ENCODE results near the gene TMSB10.
A peak's percentile ranks its signal among the peaks of the same experiment; 100 is the strongest.
"Not testable (repeated sequence)": the region's sequence is repeated elsewhere in the genome, so short reads cannot be mapped to it uniquely, and the experiment has no call there.

Gene TMSB10

DNA sequence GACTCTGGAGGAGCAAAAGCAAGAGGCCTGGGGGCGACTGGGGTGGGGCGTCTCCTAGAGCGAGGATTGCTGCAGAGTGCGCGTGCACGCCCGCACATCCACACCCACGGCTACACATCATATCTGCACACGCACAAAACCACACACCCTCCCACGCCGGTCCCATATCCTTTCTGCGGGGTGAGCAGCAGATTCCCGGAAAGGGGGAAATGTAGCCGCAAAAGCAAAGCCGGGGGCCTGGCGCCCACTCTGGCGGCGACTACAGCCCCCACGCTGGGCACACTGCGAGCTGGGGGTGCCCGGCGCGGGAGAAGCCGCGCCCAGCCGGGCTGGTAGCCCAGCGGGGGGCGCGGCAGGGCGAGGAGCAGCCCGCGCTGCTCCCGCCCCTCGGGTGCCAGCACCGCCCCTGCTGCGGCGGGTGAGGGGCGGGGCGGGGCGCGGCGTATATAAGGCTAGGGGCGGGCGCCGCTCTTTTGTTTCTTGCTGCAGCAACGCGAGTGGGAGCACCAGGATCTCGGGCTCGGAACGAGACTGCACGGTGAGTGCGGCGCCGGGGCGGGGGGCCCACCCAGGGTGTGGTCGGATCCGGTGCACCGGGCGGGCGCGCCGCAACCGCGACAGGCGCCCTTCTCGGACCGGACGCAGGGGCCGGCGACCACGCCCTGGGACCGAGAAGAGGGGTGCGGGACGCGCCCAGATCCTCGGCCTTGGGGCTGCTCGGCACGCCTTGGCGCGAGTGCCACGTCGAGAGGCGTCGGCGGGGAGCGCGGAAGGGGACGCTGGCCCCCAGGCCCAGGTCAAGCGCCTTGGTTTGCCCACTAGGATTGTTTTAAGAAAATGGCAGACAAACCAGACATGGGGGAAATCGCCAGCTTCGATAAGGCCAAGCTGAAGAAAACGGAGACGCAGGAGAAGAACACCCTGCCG lies at the start of gene TMSB10:
TSS of gene TMSB10 (plus strand) at position 476 of the 927 bp plus-strand sequence.
- H3K36me3 ChIP-seq (ENCODE audit: insufficient read depth, low read length) = no peaks in the 10 kb centered on the region; the same call in none of the 2 replicates
- H3K9ac ChIP-seq (ENCODE audit: low read depth, low read length) = peak within 1 kb of the TSS; percentile 88
- H3K9me3 ChIP-seq (ENCODE audit: control insufficient read depth, insufficient read depth, low read length) = no peaks in the 10 kb centered on the region
- H3K4me1 ChIP-seq (ENCODE audit: insufficient read depth, low read length) = peaks cover 10% of the 10 kb centered on the region

DNA sequence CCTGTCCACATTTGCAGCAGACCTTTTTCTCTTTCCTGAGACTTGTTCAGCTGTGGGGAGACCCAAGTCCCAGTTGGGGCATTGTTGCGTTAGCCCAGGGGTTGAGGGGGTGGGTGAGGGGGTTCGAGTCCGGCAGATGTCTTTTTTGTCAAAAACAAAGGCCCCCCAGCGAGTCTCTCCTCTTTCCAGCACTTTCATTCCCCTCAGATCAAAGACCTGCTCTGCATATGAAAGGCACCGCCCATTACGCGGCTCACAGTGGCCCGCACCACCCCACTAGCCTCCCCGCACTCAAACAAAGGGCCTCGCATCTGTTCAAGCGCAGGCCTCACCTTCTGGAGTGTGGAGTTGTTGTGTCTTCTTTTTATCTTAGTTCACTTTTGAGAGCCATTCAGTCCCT lies 49.7 kb upstream of the TMSB10 start:
- no peaks in the 10 kb centered on the region for H3K36me3 ChIP-seq (ENCODE audit: insufficient read depth, low read length)

DNA sequence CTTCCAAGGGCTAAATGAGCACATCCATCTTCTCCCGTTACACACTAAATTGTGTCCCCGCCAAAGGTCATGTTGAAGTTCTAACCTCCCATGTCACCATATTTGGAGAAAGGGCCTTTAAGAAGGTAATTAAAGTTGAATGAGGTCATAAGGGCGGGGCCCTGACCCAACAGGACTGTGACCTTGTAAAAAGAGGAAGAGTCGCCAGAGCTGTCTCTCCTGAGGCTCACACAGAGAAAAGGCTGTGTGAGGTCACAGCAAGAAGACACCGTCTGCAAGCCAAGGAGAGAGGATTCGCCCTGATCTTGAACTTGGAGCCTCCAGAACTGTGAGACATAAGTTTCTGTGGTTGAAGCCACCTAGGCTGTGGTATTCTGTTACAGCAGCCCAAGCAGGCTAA lies 48.7 kb upstream of the TMSB10 start:
- Histone ChIP-seq H3K9me3 (ENCODE audit: control insufficient read depth, insufficient read depth, low read length) (no peaks in the 10 kb centered on the region), H3K36me3 (ENCODE audit: insufficient read depth, low read length) (no peaks in the 10 kb centered on the region)

More for the DNA sequence above, 49.7 kb upstream of the TMSB10 start:
- H3K9ac ChIP-seq (ENCODE audit: low read depth, low read length) = no peak overlapping the region
- H3K9me3 ChIP-seq (ENCODE audit: control insufficient read depth, insufficient read depth, low read length) = no peaks in the 10 kb centered on the region
- peaks cover 23% of the 10 kb centered on the region for H3K4me1 ChIP-seq (ENCODE audit: insufficient read depth, low read length)

DNA sequence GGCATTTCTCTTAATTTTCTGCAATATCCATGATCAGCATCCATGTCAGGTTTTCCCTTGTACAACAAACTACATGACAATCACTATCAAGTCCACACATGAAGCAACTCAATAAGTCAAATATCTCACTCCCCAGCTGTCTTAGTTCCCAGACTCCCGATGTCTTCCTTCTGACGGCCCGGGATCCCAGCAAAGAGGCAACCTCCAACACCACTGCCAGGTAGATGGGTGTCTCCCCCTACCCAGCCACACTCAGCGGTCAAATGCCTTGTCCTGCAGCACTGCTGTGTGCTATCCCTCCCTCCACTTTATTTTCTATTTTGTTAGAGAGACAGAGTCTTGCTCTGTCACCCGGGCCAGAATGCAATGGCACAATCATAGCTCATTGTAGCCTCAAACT lies 47.9 kb upstream of the TMSB10 start:
- Histone ChIP-seq H3K9ac (ENCODE audit: low read depth, low read length) (no peak overlapping the region), H3K4me1 (ENCODE audit: insufficient read depth, low read length) (peaks cover 23% of the 10 kb centered on the region), H3K9me3 (ENCODE audit: control insufficient read depth, insufficient read depth, low read length) (no peaks in the 10 kb centered on the region), H3K36me3 (ENCODE audit: insufficient read depth, low read length) (no peaks in the 10 kb centered on the region)

More for the DNA sequence above, 48.7 kb upstream of the TMSB10 start:
- H3K9ac ChIP-seq (ENCODE audit: low read depth, low read length) = no peak overlapping the region
- H3K4me1 ChIP-seq (ENCODE audit: insufficient read depth, low read length) = peaks cover 23% of the 10 kb centered on the region

DNA sequence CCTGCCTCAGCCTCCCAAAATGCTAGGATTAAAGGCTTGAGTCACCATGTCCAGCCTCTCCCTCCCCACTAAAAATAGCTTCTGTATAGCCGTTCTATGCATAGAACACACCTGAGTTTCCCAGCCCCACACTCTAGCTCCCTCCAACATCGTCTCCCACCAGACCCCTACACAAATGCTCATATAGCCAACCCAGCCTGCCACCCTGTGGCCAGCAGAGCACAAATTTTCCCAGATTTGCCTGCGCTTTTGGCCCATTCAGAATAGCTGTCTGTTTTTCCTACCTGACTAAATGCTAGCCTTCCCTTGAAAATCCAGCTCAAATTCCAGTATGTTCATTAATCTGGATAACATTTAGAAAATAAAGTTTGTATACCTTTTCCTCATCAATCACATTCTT lies 47.3 kb upstream of the TMSB10 start:
- H3K4me1 ChIP-seq (ENCODE audit: insufficient read depth, low read length) = peaks cover 23% of the 10 kb centered on the region
- H3K9ac ChIP-seq (ENCODE audit: low read depth, low read length) = no peak overlapping the region
- H3K36me3 ChIP-seq (ENCODE audit: insufficient read depth, low read length) = no peaks in the 10 kb centered on the region
- no peaks in the 10 kb centered on the region for H3K9me3 ChIP-seq (ENCODE audit: control insufficient read depth, insufficient read depth, low read length)

DNA sequence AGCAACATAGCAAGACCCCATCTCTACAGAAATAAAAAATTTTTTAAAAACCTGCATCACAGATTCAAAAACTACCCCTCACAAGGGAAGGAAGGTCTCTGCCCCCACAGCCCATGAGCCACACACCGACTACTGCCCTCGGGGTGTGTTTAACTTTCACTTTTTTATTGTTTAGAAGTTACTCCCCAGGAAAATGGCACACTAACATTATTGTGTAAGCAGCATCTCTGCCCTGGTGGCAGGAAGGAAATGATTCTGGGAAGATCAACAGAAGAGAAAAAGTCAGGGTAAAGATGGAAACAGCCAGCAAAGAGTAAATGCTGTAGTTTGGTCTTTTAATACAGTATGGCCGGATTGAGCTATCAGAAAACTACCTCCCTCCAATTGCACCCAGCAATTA lies 46.5 kb upstream of the TMSB10 start:
- no peaks in the 10 kb centered on the region for H3K9me3 ChIP-seq (ENCODE audit: control insufficient read depth, insufficient read depth, low read length)
- H3K4me1 ChIP-seq (ENCODE audit: insufficient read depth, low read length) = peaks cover 23% of the 10 kb centered on the region
- H3K36me3 ChIP-seq (ENCODE audit: insufficient read depth, low read length) = no peaks in the 10 kb centered on the region
- H3K9ac ChIP-seq (ENCODE audit: low read depth, low read length) = no peak overlapping the region

DNA sequence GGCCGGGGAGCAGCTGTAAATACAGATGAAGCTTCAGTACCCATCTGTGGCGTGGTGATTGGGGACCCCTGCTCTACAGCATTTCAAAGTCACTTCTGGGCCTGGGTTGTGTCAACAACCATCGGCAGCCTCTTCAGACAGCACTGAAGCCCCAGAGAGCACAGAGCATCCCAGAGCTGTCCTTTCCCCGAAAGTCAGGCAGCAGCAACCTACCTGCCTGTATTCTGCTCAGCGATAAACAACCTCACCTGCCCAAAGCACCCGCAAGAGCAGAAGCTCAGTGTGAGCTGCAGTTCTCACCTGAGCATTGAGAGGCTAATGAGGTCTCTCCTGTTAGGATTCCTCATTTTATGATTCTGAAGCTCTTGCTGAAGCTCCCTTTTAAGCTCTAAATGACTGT lies 43.9 kb upstream of the TMSB10 start:
- H3K36me3 ChIP-seq (ENCODE audit: insufficient read depth, low read length) = no peaks in the 10 kb centered on the region
- no peaks in the 10 kb centered on the region for H3K9me3 ChIP-seq (ENCODE audit: control insufficient read depth, insufficient read depth, low read length)
- 0 out of 2 replicates have a peak, but pooled peaks cover 6% of the 10 kb centered on the region for H3K4me1 ChIP-seq (ENCODE audit: insufficient read depth, low read length)
- H3K9ac ChIP-seq (ENCODE audit: low read depth, low read length) = no peak overlapping the region

DNA sequence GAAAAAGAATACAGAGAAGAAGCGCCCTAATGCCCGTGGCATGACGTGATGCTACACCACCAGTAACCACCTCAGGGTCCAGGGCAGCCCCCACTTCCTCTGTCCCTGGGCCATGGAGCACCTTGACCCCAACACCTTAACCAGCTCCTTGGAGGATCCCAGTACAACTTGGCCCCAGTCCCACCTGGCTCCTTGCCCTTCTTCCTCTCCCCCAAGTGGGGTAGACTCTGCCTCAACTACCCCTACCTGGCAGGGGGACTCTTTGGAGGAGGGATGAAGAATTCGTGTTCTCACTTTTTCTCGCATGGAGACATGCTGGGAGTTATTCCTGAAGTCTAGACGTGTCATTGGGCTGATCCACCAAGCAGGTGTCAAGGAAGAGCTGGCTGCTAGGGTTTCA lies 43.5 kb upstream of the TMSB10 start:
- Histone ChIP-seq H3K36me3 (ENCODE audit: insufficient read depth, low read length) (no peaks in the 10 kb centered on the region), H3K9me3 (ENCODE audit: control insufficient read depth, insufficient read depth, low read length) (no peaks in the 10 kb centered on the region), H3K9ac (ENCODE audit: low read depth, low read length) (no peak overlapping the region), H3K4me1 (ENCODE audit: insufficient read depth, low read length) (0 out of 2 replicates have a peak, but pooled peaks cover 2% of the 10 kb centered on the region)

DNA sequence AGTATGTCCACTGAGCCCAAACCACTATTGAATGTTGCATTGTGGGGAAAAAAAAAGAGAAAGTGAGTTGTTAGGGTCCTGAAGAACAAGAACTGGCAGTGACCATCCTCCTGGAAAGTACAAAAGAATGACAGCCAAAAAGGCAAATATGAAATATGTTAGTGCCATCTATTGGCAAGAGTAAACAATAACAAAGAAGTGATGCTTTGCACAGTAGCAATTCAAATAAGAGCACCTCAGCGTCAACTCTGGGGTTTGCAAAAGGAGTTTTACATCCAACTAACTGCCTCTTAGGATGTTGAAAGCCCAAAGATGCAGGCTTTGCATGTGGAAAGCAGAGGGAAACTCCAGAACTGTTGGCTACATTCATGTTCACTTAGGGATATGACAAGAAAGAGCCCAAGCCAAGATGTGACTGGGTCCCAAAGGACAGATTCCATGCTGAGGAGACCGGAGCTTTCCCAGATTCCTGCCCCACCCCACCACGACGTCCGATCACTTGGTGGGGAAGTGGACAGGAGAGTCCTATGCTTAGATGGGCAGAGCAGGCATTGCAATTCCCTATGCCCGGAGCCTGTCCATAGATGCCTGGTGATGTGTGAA lies 40.2 kb upstream of the TMSB10 start:
- H3K9ac ChIP-seq (ENCODE audit: low read depth, low read length) = no peak overlapping the region
- no peaks in the 10 kb centered on the region for H3K9me3 ChIP-seq (ENCODE audit: control insufficient read depth, insufficient read depth, low read length)
- H3K36me3 ChIP-seq (ENCODE audit: insufficient read depth, low read length) = no peaks in the 10 kb centered on the region
- no peaks in the 10 kb centered on the region for H3K4me1 ChIP-seq (ENCODE audit: insufficient read depth, low read length)

DNA sequence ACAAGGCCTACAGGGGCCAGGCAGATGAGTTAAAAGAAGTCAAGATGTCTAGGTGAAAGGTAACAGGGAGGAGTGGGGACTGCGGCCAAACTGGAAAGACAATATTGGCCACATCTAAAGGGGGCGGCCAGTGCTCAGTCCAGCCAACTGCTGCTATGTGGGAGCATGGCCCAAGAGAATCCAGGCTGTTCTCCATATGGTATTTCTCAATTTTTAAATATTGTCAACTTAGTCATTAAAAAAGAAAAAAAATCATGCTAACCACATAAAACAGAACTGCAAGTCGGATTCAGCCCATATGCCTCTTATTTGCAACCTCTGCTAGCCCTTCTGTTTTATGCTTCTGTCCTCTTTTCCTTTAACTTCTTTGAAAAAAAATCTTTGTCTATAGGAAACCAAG lies 39.3 kb upstream of the TMSB10 start:
- no peaks in the 10 kb centered on the region for H3K4me1 ChIP-seq (ENCODE audit: insufficient read depth, low read length)
- H3K9me3 ChIP-seq (ENCODE audit: control insufficient read depth, insufficient read depth, low read length) = no peaks in the 10 kb centered on the region
- no peaks in the 10 kb centered on the region for H3K36me3 ChIP-seq (ENCODE audit: insufficient read depth, low read length)
- H3K9ac ChIP-seq (ENCODE audit: low read depth, low read length) = no peak overlapping the region

DNA sequence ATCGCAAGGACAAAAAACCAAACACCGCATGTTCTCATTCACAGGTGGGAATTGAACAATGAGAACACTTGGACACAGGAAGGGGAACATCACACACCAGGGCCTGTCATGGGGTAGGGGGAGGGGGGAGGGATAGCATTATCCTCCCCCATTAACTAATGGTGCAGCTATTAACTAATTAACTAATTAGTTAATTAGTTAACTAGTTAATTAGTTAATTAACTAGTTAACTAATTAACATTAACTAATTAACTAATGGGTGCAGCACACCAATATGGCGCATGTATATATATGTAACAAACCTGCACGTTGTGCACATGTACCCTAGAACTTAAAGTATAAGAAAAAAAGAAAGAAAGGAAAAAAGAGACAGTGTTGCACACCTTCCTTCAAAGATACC lies 37.1 kb upstream of the TMSB10 start:
- not testable (repeated sequence) for H3K9me3 ChIP-seq (ENCODE audit: control insufficient read depth, insufficient read depth, low read length)

DNA sequence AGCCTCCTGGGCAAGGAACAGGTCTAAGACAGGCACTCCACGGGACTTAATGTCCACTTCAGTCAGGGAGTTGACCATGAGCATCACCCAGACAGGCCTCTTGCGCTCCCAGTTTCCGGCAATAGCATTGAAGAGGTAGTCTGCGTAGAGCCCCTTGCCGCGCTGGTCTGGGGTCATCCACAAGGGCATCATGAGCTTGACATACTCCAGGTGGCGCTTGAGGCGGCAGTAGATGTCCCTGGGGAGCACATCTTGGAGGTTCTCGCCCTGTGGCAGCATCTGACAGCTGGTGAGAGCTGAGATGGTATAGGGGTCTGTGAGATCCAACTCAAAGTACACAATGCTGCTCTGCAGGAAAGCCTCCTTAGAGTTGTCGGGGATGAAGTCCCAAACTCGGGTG lies 35.1 kb upstream of the TMSB10 start:
- Histone ChIP-seq H3K36me3 (ENCODE audit: insufficient read depth, low read length) (no peaks in the 10 kb centered on the region), H3K4me1 (ENCODE audit: insufficient read depth, low read length) (no peaks in the 10 kb centered on the region), H3K9ac (ENCODE audit: low read depth, low read length) (no peak overlapping the region), H3K9me3 (ENCODE audit: control insufficient read depth, insufficient read depth, low read length) (no peaks in the 10 kb centered on the region)

More for the DNA sequence above, 37.1 kb upstream of the TMSB10 start:
- H3K4me1 ChIP-seq (ENCODE audit: insufficient read depth, low read length); H3K9ac ChIP-seq (ENCODE audit: low read depth, low read length); H3K36me3 ChIP-seq (ENCODE audit: insufficient read depth, low read length): not testable (repeated sequence)

DNA sequence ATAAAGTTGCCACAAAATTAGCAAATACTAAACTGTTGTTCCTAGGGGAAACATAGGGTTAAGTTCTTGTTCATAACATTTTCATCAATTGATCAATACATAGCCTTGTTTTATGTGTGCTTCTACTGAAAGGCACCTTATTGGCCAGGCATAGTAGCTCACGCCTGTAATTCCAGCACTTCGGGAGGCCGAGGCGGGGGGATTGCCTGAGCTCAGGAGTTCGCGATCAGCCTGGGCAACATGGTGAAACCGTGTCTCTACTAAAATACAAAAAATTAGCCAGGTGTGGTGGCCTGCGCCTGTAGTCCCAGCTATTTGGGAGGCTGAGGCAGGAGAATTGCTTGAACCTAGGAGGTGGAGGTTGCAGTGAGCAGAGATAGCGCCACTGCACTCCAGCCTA lies 32.8 kb upstream of the TMSB10 start:
- not testable (repeated sequence) for H3K36me3 ChIP-seq (ENCODE audit: insufficient read depth, low read length); H3K9me3 ChIP-seq (ENCODE audit: control insufficient read depth, insufficient read depth, low read length); H3K9ac ChIP-seq (ENCODE audit: low read depth, low read length); H3K4me1 ChIP-seq (ENCODE audit: insufficient read depth, low read length)

DNA sequence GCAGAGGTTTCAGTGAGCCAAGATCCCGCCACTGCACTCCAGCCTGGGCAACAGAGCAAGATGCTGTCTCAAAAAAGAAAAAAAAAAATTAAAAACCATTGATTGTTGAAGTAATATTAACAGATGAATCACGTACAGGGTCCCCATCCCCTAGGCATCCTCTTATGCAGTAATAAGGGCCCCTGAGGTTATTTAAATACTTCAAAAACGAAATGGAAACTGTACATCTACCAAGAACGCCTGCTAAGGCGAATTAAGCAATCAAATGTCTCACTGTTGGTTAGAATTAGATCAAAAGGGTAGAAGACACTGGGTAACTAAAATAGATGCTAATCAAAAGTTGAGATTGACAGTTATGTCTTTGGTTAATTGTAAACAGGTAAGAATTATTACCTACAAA lies 32.1 kb upstream of the TMSB10 start:
- H3K4me1 ChIP-seq (ENCODE audit: insufficient read depth, low read length) = no peaks in the 10 kb centered on the region
- no peaks in the 10 kb centered on the region for H3K9me3 ChIP-seq (ENCODE audit: control insufficient read depth, insufficient read depth, low read length)
- H3K36me3 ChIP-seq (ENCODE audit: insufficient read depth, low read length) = no peaks in the 10 kb centered on the region
- H3K9ac ChIP-seq (ENCODE audit: low read depth, low read length) = no peak overlapping the region

Data from ES-I3 (cell line).